HG03139 (cell line): ENCODE measurements around the gene CSNK1D.
"Not testable (repeated sequence)": the region's sequence is repeated elsewhere in the genome, so short reads cannot be mapped to it uniquely, and the experiment has no call there.

ENCODE experiments used
- ATAC-seq: cut with Tn5 transposase; IDR thresholded peaks from one replicate; pipeline ENCODE4 v1.9.1; 2021; ENCODE audit not compliant: unreplicated experiment

The CSNK1D gene

DNA sequence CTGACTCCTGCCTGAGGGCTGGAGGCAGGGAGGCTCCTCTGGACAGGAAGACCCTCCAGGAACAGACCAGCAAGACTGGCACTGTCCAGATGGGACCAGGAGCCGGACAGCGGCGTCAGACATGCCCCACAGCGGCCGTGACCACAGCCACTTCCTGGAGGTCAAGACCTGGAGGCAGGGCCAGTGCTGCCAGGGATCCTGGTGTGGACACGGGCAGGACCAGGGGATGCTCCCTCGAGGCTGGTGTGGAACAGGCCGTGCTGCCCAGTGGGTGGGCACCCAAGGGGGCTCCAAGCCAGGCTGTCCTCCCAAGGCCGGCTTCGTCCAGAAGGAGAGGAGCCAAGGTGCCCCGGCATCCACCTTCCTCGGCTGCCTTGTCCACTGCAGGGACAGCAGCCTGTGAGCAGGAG, 56.4 kb downstream of the CSNK1D start:
- no peak for ATAC-seq

DNA sequence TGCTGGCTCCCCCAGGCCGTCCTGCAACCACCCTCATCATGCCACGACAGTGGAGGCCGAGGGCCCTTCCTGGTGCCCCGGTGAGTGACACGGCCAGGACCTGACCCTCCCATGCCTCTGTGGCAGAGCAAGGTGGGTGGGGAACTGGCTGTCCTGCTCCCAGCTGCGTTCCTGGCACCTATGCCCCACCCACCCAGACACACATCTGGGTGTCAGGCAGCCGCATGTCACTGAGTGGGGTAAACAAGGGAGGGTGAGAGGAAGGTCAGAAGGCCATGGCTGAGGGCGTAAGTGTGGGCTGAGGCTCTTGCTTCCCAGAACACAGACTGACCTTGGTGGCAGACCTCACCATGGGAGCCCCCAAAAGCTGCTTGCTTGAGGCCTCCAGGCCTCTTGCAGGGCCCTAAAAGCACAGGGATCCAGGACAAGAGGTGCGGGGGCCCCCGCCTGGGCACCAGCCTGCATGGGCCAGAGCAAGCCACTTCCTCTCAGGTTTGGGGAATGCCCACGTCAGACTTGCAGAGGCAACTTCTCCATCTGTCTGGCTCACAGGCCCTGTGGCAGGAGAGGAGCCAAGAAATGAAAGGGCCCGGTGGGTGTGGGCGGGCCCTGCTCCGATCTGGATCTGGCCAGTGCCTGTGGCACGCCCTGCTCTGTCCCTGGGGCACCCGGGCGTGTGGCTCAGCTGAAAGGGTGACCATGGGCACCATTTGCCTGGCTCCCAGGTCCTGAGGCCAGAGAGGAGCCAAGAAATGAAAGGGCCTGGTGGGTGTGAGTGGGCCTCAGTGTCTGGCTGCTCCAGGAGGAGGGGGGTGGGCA, 57.0 kb downstream of the CSNK1D start:
- no peak for ATAC-seq

DNA sequence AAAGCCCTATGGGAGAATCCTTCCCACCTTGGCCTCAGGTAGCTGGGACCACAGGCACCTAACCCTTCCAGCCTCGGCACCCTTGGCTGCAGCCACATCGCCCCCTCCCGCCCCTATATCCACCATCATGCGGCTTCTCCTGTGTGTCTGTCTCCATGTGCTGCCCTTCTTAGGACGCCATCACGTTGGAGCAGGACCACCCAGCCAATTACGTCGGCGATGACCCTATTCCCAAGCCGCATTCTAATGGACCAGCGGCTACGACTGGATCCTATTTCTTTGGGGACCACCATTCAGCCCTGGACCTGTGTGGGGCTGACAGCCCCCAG, 57.6 kb downstream of the CSNK1D start:
- ATAC-seq: no peak

DNA sequence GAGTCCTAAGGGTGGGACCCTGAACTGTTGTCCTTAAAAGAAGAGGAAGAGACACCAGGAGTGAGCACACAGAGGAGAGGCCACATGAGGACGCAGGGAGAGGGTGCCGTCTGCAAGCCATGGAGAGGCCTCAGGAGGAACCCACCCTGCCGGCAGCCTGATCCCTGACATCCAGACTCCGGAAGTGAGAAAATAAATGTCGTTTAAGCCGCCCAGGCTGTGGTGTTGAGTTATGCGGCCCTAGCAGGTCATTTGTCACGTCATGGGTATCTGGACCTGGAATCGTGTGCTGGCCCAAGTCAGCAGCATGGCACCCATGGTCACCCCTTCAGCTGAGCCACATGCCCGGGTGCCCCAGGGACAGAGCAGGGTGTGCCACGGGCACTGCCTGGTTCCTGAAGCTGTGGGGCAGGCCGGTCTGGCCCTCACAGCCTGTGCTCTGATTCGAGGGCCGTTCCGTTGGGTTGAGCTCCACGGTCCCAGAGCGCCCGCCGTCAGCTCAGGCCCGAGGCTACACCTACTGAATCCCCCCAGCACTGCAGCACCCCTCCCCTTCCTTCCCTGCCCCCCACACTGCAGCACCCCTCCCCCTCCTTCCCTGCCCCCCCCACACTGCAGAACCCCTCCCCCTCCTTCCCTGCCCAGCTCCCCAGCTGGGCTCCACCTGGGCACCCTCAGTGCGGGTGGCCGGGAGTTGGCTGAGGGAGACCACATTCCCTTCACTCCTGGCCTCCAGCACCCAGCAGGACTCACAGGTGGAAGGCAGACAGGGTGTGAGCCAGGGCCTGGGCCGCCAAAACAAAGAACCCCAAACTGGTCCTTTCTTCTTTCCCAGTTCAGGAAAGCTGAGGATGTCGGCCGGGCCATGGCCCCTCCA, 58.2 kb downstream of the CSNK1D start:
- ATAC-seq: no peak

DNA sequence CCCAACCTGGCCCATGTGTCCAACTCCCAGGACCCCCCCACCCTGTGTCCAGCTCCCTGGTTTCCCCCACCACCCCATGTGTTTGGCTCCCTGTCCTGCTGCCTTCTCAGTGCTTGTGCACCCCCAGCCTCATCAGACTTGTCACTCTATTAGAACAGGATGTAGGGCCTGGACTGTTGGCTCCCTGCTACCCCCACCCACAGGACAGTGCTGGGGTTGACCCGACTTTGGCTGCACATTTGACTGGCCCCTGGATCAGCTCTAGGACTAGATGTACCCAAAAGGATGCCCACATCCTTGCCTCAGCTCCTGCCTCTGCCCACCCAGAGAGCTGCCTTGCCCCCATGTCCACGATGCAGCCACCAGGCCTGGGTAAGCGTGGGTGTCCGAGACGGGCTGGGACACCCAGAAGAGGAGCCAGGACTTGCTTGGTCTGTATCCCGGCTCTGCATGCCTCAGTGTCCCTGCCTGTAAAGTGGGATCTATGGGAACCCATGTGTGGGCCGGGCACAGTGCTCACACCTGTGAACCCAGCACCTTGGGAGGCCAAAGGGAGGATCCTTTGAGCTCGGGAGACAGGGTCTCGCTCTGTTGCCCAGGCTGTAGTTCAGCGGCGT, 59.4 kb downstream of the CSNK1D start:
- no peak for ATAC-seq

DNA sequence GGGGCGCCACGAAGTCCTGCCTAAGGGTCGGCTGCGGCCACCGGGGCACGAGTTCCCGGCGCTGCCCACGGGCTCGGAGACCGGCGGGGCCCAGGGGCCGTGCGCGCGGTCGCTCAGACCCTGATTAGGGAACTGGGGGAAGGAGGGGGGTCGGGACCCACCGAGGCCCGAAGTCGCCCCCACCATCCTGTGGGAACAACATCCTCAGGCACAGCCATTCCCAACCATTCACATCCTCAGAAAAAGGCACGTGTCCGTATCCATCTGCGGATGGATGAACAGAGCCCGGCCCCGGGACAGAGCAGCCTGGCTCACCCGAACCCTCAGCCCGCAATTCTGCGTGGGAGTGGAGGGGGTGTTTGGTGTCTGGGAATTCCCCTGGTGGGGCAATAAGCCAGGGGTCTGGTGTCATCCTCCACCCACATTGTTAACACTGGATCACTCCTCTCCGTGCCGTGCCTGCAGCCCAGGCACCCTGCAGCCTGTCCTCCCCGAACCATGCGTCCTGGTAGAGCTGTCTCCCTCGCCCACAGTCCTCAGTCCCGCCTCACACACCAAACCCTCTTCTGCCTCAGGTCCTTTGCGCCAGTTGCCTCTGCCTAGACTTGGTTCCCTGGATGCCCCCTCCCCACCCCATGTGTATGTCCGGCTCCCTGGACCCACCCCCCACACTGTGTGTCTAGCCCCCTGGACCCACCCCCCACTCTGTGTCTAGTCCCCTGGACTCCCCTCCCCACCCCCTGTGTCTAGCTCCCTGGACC, 60.1 kb downstream of the CSNK1D start:
- peak; percentile 10 for ATAC-seq

DNA sequence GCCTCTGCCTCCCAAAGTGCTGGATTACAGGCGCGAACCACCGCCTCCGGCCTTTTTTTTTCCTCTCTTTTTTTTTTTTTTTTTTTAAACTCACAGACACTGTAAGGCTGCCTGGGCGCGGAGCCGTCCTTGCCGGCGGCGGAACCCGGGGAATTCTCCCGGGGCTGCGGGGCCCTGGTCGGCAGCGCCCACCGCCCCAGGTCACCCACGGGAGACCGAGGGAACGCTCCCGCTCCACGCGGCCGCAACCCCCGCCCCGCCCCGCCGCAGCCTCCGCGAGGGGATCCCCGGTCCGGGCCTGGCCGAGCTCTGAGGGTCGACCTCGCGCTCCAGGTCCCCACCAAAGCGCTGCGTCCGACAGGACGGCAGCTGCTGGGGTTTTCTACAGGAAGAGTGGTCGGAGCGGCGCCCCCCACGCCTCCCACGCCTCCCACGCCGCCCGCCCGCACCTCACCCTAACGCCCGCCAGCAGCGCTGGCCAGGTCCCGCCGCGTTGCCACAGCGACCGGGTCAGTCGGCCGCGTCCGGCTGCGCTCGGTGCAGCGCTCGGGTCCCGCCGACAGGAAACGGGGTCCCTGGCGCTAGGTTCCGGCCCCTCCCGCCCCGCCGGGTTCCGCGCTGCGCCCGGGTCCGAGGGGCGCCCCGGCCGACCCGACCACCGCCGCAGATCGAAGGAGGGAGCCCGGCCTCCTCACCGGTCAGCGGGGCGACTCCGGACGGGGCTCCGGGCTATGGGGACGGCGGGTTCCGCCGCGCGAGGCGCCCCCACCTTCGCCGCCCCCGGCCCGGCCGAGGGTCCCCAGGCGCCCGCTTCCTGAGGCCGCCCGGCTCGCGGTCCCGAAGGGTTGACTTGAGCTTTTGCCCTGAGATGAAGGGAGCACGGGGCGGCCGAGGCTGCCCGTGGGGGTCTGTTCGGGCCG, 60.9 kb downstream of the CSNK1D start, which contains the start of gene CCDC57:
Gene CCDC57 (minus strand): TSS at position 512 of the 920 bp plus-strand sequence. CDS start 10,898 bp downstream, outside the sequence.
- peak; percentile 45 for ATAC-seq

DNA sequence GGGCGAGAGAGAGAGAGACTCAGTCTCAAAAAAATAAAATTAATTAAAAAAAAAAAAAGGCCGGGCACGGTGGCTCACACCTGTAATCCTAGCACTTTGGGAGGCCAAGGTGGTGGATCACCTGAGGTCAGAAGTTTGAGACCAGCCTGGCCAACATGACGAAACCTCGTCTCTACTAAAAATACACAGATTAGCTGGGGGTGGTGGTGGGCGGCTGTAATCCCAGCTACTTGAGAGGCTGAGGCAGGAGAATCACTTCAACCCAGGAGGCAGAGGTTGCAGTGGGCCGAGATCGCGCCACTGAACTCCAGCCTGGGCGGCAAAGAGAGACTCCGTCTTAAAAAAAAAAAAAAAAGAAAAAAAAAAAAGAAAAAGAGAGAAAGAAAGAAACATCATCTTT, 62.8 kb downstream of the CSNK1D start:
- ATAC-seq: not testable (repeated sequence)

DNA sequence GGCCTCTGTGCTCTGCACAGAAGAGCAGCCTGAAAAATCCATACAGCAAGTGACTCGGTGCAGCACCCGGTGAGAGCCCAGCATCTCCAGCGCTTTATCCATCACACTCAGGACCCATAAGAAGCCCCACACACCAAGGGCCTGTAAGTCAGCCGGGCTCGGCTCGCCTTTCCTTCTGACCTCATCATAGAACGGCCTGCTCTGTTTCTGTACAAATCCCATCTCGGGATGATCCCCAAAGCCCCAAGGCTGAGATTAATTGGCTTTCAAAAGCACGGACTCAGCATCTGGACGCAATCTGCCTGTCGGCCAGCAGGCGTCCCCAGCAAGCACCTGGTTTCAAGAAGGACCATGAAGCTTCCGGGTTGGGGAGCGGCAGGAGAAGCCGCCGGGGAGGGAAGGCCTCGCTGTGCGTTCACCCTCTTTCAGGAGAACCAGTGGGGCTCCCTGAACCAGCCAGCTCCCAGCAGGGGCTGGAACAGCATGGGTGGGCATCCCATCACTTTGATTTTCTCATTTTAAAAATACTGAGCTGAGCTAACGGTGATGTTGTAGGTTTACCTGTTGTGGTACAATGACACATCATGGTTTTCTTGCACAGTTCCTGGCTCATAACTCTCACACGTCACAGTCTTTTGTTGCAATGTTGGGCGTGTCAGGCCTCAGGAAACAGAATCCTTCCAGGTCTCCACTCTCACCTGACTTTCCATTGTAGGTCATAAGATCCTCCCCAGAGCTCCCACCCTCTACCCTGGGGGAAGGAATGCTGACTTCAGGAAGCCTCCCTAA, 67.6 kb downstream of the CSNK1D start:
- ATAC-seq: peak; percentile 71

DNA sequence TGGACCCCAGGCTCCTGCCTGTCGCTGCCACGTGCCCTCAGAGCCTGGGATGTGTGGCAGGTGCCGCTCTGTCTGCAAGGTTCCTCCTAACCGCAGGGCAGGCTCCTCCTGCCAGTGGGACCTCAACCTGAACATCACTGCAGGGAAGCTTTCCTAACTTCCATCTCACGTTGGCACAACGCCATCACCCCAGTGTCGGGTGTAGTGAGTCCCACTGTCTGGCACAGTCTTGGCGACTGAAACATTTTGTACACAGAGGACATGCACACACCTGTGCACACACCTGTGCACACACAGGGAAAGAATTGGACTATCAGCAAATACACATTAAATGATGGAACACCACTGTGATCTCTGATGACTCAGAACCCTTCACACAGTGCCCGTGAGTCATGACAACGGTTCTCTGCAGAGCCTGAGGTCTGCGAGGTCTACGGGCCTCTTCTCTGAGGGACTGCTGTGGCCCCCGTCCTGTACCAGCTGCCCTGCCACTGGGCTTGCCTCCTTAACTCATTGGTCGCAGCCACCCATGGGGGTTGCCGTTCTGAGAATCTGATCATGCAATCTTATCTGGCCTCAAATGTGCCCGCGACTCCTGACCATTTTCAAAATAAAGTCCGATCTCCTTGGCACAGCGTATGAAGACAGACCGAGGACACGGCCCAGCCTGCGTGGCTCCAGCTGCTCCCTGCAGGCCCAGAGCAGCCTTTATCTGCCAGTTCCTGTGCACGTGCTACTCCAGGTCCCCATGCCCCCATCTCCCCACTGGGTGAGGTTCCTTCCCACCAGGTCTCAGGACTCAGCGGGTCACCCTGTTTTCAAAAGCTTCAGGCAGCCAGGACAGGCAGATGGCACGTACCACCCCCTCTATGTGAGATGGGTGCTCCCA, 68.4 kb downstream of the CSNK1D start:
- no peak for ATAC-seq

DNA sequence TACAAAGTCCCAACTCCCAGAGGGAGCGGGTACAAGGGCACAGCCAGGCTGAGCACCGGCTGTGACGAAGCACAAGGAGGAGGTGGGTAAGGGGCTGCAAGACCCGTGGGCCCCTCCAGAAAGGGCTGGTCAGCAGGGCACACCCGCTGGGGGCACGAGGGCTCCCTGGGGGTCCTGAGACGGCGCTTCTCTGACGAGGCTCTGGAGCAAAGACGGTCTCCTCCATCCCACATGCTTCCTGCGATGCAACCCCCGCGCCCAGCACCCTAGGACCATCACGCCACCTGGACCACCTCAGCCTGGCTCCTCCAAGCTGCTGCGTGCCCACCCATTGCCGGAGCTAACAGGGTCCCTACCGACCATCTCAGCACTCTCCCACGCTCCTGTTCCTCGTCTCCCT, 69.6 kb downstream of the CSNK1D start:
- ATAC-seq: no peak

DNA sequence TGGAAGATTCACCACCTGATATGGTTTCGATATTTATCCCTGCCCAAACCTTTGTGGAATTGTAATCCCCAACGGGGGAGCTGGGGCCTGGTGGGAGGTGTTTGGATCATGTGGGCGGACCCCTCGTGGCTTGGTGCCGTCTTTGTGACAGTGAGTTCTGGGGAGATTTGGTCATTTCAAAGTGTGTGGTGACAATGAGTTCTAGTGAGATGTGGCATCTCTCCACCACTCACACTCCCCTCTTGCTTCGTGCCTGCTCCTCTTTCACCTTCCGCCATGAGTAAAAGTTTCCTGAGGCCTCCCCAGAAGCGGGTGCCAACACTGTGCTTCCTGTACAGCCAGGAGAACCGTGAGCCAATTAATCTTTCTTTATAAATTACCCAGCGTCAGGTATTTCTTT, 70.5 kb downstream of the CSNK1D start:
- ATAC-seq: no peak

DNA sequence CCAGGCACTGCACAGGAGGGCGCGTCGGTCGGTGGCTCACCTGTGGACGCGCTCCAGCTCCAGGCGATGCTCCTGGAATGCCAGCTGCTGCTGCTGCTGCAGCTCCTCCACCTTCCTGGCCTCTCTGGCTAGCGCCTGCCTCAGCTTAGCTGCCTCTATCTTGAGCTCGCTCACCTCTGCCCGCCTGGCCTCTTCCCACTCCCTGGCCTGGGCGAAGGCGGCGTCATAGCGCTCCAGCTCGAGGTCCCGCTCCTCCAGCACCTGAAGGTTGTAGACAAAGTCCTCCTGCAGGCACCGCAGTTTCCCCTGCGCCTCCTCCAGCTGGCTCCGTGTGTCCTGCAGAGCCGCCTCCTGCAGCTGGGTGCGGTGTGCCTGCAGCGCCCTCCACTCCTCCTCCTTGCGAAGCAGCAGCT, 72.0 kb downstream of the CSNK1D start:
- ATAC-seq: no peak

DNA sequence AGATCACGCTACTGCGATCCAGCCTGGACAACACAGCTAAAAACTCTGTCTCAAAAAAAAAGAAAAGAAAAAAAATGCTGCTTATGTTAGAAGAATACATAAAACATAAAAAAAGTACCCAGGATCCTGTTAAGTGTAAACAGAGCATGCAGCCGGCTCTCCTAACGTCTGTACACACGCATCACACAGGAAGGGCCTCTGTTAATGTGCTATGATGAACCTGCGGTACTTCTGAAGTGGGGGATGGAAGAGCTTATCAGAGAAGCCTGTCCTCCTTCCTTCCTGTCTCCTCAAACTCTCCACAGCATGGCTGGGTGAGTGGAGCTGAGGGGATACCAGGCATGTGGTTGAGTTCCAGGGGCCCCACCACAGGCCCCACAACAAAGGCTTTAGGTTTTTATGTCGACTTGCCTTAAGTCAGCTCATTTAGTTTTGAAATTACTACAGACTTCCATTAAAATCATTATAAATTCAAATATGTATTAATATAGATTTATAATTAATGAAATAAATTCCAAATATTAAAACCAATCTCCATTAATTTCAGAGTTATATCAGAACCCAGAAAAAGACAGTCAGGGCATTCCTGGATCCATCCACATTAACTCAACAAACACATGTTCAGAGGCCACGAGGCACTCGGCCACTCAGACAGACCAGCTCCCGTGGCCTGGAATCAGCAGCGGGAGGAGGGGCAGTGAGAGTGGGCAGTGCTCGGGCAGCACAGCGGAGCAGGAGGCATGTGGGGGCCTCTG, 72.6 kb downstream of the CSNK1D start:
- no peak for ATAC-seq

DNA sequence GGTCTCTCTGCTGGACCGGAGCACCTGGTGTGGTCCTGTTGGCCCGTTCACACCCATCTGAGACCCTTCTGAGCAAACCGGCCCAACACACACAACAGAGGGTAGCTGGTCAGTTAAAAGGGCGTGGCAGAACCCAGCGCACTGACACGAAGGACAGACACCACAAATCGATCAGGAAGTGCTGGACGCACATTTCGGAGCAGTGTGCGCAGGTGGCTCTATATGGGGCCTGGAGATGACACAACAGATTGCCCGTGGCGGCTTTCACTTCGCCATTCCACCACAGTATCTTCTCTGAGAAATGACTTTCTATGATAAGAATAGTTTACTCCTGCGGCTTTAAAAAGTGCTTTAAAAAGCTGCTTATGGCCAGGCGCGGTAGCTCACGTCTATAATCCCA, 73.4 kb downstream of the CSNK1D start:
- no peak for ATAC-seq

DNA sequence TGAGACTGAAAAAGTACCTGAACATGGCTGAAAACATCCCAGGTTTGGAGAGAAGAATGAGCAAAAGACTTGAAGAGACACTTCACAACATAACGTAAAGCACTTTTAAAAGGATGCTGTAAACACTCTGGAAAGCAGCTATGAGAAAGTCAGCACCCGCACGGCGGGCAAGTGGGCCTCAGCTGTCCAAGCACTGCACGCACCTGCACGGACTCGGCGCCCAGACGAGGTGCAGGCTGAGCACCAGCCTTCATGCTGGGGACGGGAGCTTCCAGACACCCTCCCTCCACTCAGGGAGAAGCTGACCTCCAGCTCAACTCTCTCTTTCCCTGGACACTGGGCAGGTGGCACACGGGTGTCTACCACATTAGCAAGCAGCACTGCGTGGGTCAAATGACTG, 74.0 kb downstream of the CSNK1D start:
- ATAC-seq: no peak

DNA sequence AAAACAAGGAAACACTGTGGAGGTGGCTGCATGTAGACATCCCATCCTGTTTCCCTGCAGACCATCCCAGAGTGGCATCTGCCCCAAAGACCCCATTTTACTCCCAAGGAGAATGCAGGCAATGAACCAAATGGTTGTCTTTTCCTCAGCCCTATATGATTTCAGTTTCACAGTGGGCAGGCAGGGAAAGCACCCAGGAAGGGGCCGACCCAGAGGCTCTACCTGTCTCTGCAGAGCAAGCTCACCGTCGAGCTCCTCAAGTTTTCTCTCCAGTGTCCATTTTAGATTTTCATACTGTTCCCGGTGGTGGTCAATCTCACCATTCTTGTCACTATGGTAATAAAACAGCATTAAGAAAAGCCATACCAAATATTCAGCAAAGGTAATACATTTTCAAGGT, 75.4 kb downstream of the CSNK1D start:
- no peak for ATAC-seq
